ENCODE data around the gene LITAFD. TPM values are rescaled to one million over a fixed set of nuclear protein-coding genes. Genes with fewer than 3 reads are reported as not detected.

LITAFD gene
- total and polyA plus RNA-seq, 2 of the 4 experiments (the other 2 are of a cell fraction): not detected

DNA sequence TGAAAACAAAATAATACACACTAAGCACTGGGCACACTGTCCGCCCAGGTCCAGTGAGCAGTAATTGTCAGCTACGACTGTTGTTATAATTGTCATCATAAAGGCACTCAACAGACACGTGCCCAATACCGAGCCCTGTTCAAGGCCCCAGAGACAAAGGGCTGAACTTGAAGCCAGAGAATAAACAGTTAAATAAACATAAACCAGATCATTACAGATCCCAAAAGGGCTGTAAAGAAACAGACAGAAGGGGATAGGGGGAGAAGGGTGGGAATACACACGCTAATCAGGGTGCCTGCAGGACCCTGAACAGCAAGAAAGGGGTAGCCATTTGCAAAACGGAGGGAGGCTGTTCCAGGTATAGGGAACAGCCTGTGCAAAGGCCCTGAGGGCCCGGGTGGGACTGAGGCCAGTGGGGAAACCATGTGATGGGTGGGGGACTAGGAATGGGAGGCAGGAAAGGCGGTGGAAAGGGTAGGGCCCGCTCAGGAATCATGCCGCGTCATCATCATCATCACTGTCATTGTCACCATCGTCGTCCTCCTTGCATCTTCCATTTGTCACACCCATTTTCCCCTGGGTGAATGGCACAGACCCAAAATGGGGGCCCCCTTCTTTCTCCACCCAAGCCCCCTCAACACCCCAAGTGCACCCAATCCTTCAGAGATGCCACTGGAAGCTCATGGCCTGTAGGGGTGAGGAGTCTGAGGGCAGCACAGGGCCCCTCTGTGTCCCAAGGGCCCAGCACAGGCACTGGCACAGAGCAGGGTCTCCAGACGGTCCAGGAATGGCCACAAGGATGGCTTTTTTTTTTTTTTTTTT, 19.6 kb upstream of the LITAFD start:
- H3K79me1 ChIP-seq (ENCODE audit: low read depth in 1 of 2, low read length in 2 of 2): peaks cover 3 to 97% of the 10 kb centered on the region in 2 experiments
- in situ Hi-C loops (cut with MboI; ENCODE audit: low sequenced_read_pairs): no loop called here
- no peak overlapping the region for H4K8ac ChIP-seq (ENCODE audit: low read depth in 2 of 2, low read length in 2 of 2)
- no peaks in the 10 kb centered on the region for H3K27me3 ChIP-seq (ENCODE audit: control insufficient read depth, insufficient read depth, low read length)
- peaks cover 87% of the 10 kb centered on the region for H4K20me1 ChIP-seq (ENCODE audit: insufficient read depth, low read length)
- H4K5ac ChIP-seq (ENCODE audit: low read depth, low read length): no peak overlapping the region
- no peak overlapping the region for H2AK5ac ChIP-seq (ENCODE audit: low read depth, low read length)
- ChIA-PET POLR2A (ENCODE audit: unreplicated experiment) (no interaction called here), CTCF (no interaction called here)
- H3K4ac ChIP-seq (ENCODE audit: low read depth, low read length): no peak overlapping the region
- intact Hi-C loops (cut with micrococcal nuclease): no loop called here
- no peak overlapping the region for H3K18ac ChIP-seq (ENCODE audit: low read depth, low read length)
- ATAC-seq (ENCODE audit: low read depth) (no peak), DNase-seq (no peak)
- dilution Hi-C loops (cut with HindIII; ENCODE audit: low sequenced_read_pairs, unreplicated experiment): no loop called here
- no peaks in the 10 kb centered on the region for H3K9me3 ChIP-seq (ENCODE audit: control insufficient read depth, insufficient read depth, low read length)
- no peak for TF ChIP-seq NFE2L2 (IDR thresholded peaks at IDR 0.05; ENCODE audit: low read depth, low read length)
- no peak overlapping the region for H4K91ac ChIP-seq (ENCODE audit: insufficient read depth, low read depth, low read length)
- no peak overlapping the region for H3K23ac ChIP-seq (ENCODE audit: low read depth, low read length)
- H3K14ac ChIP-seq (replicated peaks; ENCODE audit: low read depth, low read length): no peak overlapping the region
- H2BK5ac ChIP-seq (ENCODE audit: low read depth, low read length, poor library complexity, severe bottlenecking): no peak overlapping the region
- no peak overlapping the region for H2AK9ac ChIP-seq (replicated peaks; ENCODE audit: low read depth, low read length, poor library complexity)
- H3K9ac ChIP-seq (ENCODE audit: low read depth, low read length): no peak overlapping the region
- H3K36me3 ChIP-seq (ENCODE audit: control insufficient read depth, insufficient read depth, low read length): peaks cover 20% of the 10 kb centered on the region
- no peak overlapping the region for H3K4me3 ChIP-seq (ENCODE audit: insufficient read depth, low read depth, low read length)
- no peak overlapping the region for H3K56ac ChIP-seq (ENCODE audit: extremely low read depth, insufficient read depth, low read length)
- H2BK120ac ChIP-seq (ENCODE audit: low read depth, low read length): no peak overlapping the region
- H3K9me1 ChIP-seq (ENCODE audit: insufficient read depth, low read length): peaks cover 19% of the 10 kb centered on the region
- WGBS, 2 experiments (ENCODE audit: extremely low coverage in 2 of 2, insufficient read length in 1 of 2): 100% methylated on average over 2 of the region's 14 CpGs; no CpG with 5 or more reads in 1 of the 2 experiments
- peaks cover 31% of the 10 kb centered on the region for H3K4me1 ChIP-seq (ENCODE audit: control insufficient read depth, insufficient read depth, low read length)
- no peak overlapping the region for H2BK15ac ChIP-seq (ENCODE audit: low read depth, low read length)
- H3K4me2 ChIP-seq (ENCODE audit: low read depth, low read length): no peak overlapping the region
- no peak overlapping the region for H3K27ac ChIP-seq (ENCODE audit: insufficient read depth, low read length)
- no peak overlapping the region for H2BK20ac ChIP-seq (ENCODE audit: low read depth, low read length)
- BruUV-seq (replicated peaks): no TSS peak
- H2AFZ ChIP-seq (replicated peaks; ENCODE audit: low read length, poor library complexity): no peak overlapping the region
